WI38 (cell line): Measurements from ENCODE around the gene AK5.

Experiments
- H3K4me3 ChIP-seq: 2 replicates; pipeline ENCODE4 v1.5.1; 2011; ENCODE audit warnings: low read depth, mild to moderate bottlenecking, control low read depth, low read length
- CTCF ChIP-seq: IDR thresholded peaks from 2 replicates; pipeline ENCODE4 v1.5.1; 2012; ENCODE audit warnings: low read depth, mild to moderate bottlenecking, control low read depth, low read length

The AK5 gene

GRCh38 chr1:77550135-77550534 lies 268.3 kb downstream of the AK5 start:
- no peak overlapping the region for H3K4me3 ChIP-seq
- no peak for TF ChIP-seq CTCF

GRCh38 chr1:77552626-77553025 lies 270.8 kb downstream of the AK5 start:
- no peak overlapping the region for H3K4me3 ChIP-seq
- no peak for TF ChIP-seq CTCF

GRCh38 chr1:77553568-77554291 lies 271.9 kb downstream of the AK5 start:
- TF ChIP-seq CTCF = no peak
- no peak overlapping the region for H3K4me3 ChIP-seq

- TF ChIP-seq CTCF = no peak
- no peak overlapping the region for H3K4me3 ChIP-seq
Observed at GRCh38 chr1:77556045-77556444, 274.2 kb downstream of the AK5 start.

GRCh38 chr1:77557053-77557452 lies 275.2 kb downstream of the AK5 start:
- no peak overlapping the region for H3K4me3 ChIP-seq
- TF ChIP-seq CTCF = no peak

GRCh38 chr1:77558591-77559164 lies 276.9 kb downstream of the AK5 start:
- H3K4me3 ChIP-seq = no peak overlapping the region
- no peak for TF ChIP-seq CTCF

GRCh38 chr1:77560741-77561140 lies 278.9 kb downstream of the AK5 start:
- no peak for TF ChIP-seq CTCF
- H3K4me3 ChIP-seq = no peak overlapping the region
